OCI-LY1 (cell line): ENCODE results near the gene ZFP64.

Source experiments
- H2AFZ ChIP-seq: fragments of 200-600 bp; sonication (generic), shearing (Covaris generic); 2 replicates; pipeline ENCODE4 v1.6.0; 2014; ENCODE audit warnings: antibody characterized with exemption, mild to moderate bottlenecking, low read length
- H3F3A ChIP-seq: fragments of 200-600 bp; sonication (generic), shearing (Covaris generic); 2 replicates; pipeline ENCODE4 v1.6.0; 2014; ENCODE audit warnings: mild to moderate bottlenecking, antibody characterized with exemption, low read length, moderate library complexity; ENCODE audit not compliant: insufficient read depth
- H3K27ac ChIP-seq: fragments of 200-600 bp; sonication (generic); 2 replicates; pipeline ENCODE4 v1.5.1; 2014; ENCODE audit warnings: low read length, mixed run types, mild to moderate bottlenecking, low read depth; ENCODE audit not compliant: poor library complexity, severe bottlenecking
- H3K27me3 ChIP-seq: fragments of 200-600 bp; sonication (generic); 2 replicates; pipeline ENCODE4 v1.6.0; 2014; ENCODE audit warnings: antibody characterized with exemption, mild to moderate bottlenecking, low read length, moderate library complexity; ENCODE audit not compliant: insufficient read depth
- H3K36me3 ChIP-seq: fragments of 200-600 bp; sonication (generic); 2 replicates; pipeline ENCODE4 v1.6.1; 2014; ENCODE audit warnings: mild to moderate bottlenecking, antibody characterized with exemption, low read length, moderate library complexity, mixed read lengths; ENCODE audit not compliant: insufficient read depth
- H3K4me1 ChIP-seq: fragments of 200-600 bp; sonication (generic); 2 replicates; pipeline ENCODE4 v1.5.1; 2014; ENCODE audit warnings: mild to moderate bottlenecking, low read length, moderate library complexity; ENCODE audit not compliant: insufficient read depth, severe bottlenecking
- H3K4me2 ChIP-seq: fragments of 200-600 bp; sonication (generic), shearing (Covaris generic); 2 replicates; pipeline ENCODE4 v1.6.1; 2014; ENCODE audit warnings: low read length
- H3K4me3 ChIP-seq: fragments of 200-600 bp; sonication (generic); 2 replicates; pipeline ENCODE4 v1.5.1; 2014; ENCODE audit warnings: low read length, low read depth, mild to moderate bottlenecking, mixed read lengths; ENCODE audit not compliant: poor library complexity, severe bottlenecking
- H3K79me2 ChIP-seq: fragments of 200-600 bp; shearing (Covaris generic); 2 replicates; pipeline ENCODE4 v1.6.1; 2016; ENCODE audit warnings: mixed run types, low read length, mixed read lengths; ENCODE audit not compliant: insufficient read depth
- H3K9ac ChIP-seq: fragments of 200-600 bp; sonication (generic), shearing (Covaris generic); 2 replicates; pipeline ENCODE4 v1.6.1; 2014; ENCODE audit warnings: mild to moderate bottlenecking, low read length, mixed read lengths
- H3K9me2 ChIP-seq: fragments of 200-600 bp; sonication (generic), shearing (Covaris generic); 2 replicates; pipeline ENCODE4 v1.6.1; 2014; ENCODE audit warnings: low read depth, mild to moderate bottlenecking, low read length, mixed read lengths
- H3K9me3 ChIP-seq: fragments of 200-600 bp; shearing (Covaris generic); 2 replicates; pipeline ENCODE4 v1.6.1; 2014; ENCODE audit warnings: low read length, mixed read lengths
- H4K20me1 ChIP-seq: fragments of 200-600 bp; sonication (generic), shearing (Covaris generic); 2 replicates; pipeline ENCODE4 v1.6.0; 2016; ENCODE audit warnings: mild to moderate bottlenecking, low read length; ENCODE audit not compliant: insufficient read depth
- CTCF ChIP-seq: fragments of 200-600 bp; sonication (generic), shearing (Covaris generic); IDR thresholded peaks from 2 replicates; pipeline ENCODE4 v1.5.1; 2017; ENCODE audit warnings: mild to moderate bottlenecking, antibody characterized with exemption, low read length, moderate library complexity, mixed read lengths
- EZH2 ChIP-seq: fragments of 200-600 bp; sonication (generic), shearing (Covaris generic); IDR thresholded peaks from 2 replicates; pipeline ENCODE4 v1.8.0; 2017; ENCODE audit warnings: borderline replicate concordance, mixed run types, mild to moderate bottlenecking, antibody characterized with exemption, low read length, moderate library complexity, mixed read lengths

ZFP64 gene

GRCh38 chr20:52118696-52119095 lies 72.9 kb downstream of the ZFP64 start:
- H3K4me3 ChIP-seq: no peak overlapping the region

GRCh38 chr20:52118016-52118623 lies 73.5 kb downstream of the ZFP64 start:
- Histone ChIP-seq H3K4me2 (no peak overlapping the region), H3K27me3 (no peaks in the 10 kb centered on the region), H3K27ac (no peak overlapping the region), H3K79me2 (no peaks in the 10 kb centered on the region), H3K36me3 (no peaks in the 10 kb centered on the region; the same call in 1 of the 2 replicates), H3K9me3 (no peaks in the 10 kb centered on the region), H3F3A (no peaks in the 10 kb centered on the region), H3K4me3 (no peak overlapping the region), H3K9ac (no peak overlapping the region), H3K9me2 (no peaks in the 10 kb centered on the region), H3K4me1 (no peaks in the 10 kb centered on the region), H4K20me1 (no peaks in the 10 kb centered on the region), H2AFZ (no peak overlapping the region)
- no peak for TF ChIP-seq CTCF

More at GRCh38 chr20:52118696-52119095, 72.9 kb downstream of the ZFP64 start:
- no peaks in the 10 kb centered on the region for H3K9me3 ChIP-seq
- no peaks in the 10 kb centered on the region for H3K27me3 ChIP-seq
- no peaks in the 10 kb centered on the region for H3F3A ChIP-seq
- TF ChIP-seq EZH2 (no peak), CTCF (no peak)
- H3K4me1 ChIP-seq: no peaks in the 10 kb centered on the region
- no peaks in the 10 kb centered on the region for H3K9me2 ChIP-seq
- no peak overlapping the region for H3K27ac ChIP-seq
- no peak overlapping the region for H3K4me2 ChIP-seq
- no peaks in the 10 kb centered on the region; the same call in 1 of the 2 replicates for H3K36me3 ChIP-seq
- H3K9ac ChIP-seq: no peak overlapping the region
- H3K79me2 ChIP-seq: no peaks in the 10 kb centered on the region
- no peak overlapping the region for H2AFZ ChIP-seq
- H4K20me1 ChIP-seq: no peaks in the 10 kb centered on the region

GRCh38 chr20:52110456-52110855 lies 81.1 kb downstream of the ZFP64 start:
- Histone ChIP-seq H4K20me1 (no peaks in the 10 kb centered on the region), H3K9me3 (no peaks in the 10 kb centered on the region), H3K4me2 (no peak overlapping the region), H3K4me3 (no peak overlapping the region), H3K4me1 (no peaks in the 10 kb centered on the region), H3K79me2 (no peaks in the 10 kb centered on the region), H3K9me2 (no peaks in the 10 kb centered on the region), H3F3A (no peaks in the 10 kb centered on the region), H3K9ac (no peak overlapping the region), H3K27me3 (no peaks in the 10 kb centered on the region), H3K27ac (no peak overlapping the region), H3K36me3 (no peaks in the 10 kb centered on the region), H2AFZ (no peak overlapping the region)
- TF ChIP-seq EZH2: no peak
- no peak for TF ChIP-seq CTCF
